ENCODE measurements around the gene CALN1.

Gene CALN1

GRCh38 chr7:72112530-72112929 lies 299.6 kb downstream of the CALN1 start:
- no peak overlapping the region for H3K27ac ChIP-seq
- TF ChIP-seq ZFX (IDR thresholded peaks at IDR 0.05) (no peak), CTCF (conservative IDR thresholded peaks at IDR 0.05) (no peak)

- H3K27ac ChIP-seq: no peak overlapping the region
- TF ChIP-seq ZFX (IDR thresholded peaks at IDR 0.05): no peak
These were observed 301.1 kb downstream of the CALN1 start for GRCh38 chr7:72111086-72111485.

- TF ChIP-seq CTCF (conservative IDR thresholded peaks at IDR 0.05) (no peak), ZFX (IDR thresholded peaks at IDR 0.05) (no peak)
- H3K27ac ChIP-seq: no peak overlapping the region
These were observed 302.6 kb downstream of the CALN1 start for GRCh38 chr7:72109566-72109965.

GRCh38 chr7:72106405-72106804 lies 305.7 kb downstream of the CALN1 start:
- no peak overlapping the region for H3K27ac ChIP-seq
- TF ChIP-seq CTCF (conservative IDR thresholded peaks at IDR 0.05) (no peak), ZFX (IDR thresholded peaks at IDR 0.05) (no peak)

- H3K27ac ChIP-seq: no peak overlapping the region
- TF ChIP-seq ZFX (IDR thresholded peaks at IDR 0.05) (no peak), CTCF (conservative IDR thresholded peaks at IDR 0.05) (no peak)
These were observed 310.7 kb downstream of the CALN1 start for GRCh38 chr7:72101444-72101843.

- no peak for TF ChIP-seq CTCF (conservative IDR thresholded peaks at IDR 0.05)
- no peak for TF ChIP-seq ZFX (IDR thresholded peaks at IDR 0.05)
- no peak overlapping the region for H3K27ac ChIP-seq
These were observed 312.4 kb downstream of the CALN1 start for GRCh38 chr7:72099784-72100183.

GRCh38 chr7:72098807-72099580 lies 313.1 kb downstream of the CALN1 start:
- TF ChIP-seq ZFX (IDR thresholded peaks at IDR 0.05) (no peak), CTCF (conservative IDR thresholded peaks at IDR 0.05) (no peak)
- no peak overlapping the region for H3K27ac ChIP-seq

GRCh38 chr7:72097226-72097625 lies 314.9 kb downstream of the CALN1 start:
- TF ChIP-seq ZFX (IDR thresholded peaks at IDR 0.05): no peak
- no peak for TF ChIP-seq CTCF (conservative IDR thresholded peaks at IDR 0.05)
- H3K27ac ChIP-seq: no peak overlapping the region
